Measurements from ENCODE around the gene CEMP1.

CEMP1 gene

GRCh38 chr16:2483939-2484897 is 47.0 kb downstream of the CEMP1 start:
- no peak for DNase-seq (ENCODE audit: low read depth)

DNA sequence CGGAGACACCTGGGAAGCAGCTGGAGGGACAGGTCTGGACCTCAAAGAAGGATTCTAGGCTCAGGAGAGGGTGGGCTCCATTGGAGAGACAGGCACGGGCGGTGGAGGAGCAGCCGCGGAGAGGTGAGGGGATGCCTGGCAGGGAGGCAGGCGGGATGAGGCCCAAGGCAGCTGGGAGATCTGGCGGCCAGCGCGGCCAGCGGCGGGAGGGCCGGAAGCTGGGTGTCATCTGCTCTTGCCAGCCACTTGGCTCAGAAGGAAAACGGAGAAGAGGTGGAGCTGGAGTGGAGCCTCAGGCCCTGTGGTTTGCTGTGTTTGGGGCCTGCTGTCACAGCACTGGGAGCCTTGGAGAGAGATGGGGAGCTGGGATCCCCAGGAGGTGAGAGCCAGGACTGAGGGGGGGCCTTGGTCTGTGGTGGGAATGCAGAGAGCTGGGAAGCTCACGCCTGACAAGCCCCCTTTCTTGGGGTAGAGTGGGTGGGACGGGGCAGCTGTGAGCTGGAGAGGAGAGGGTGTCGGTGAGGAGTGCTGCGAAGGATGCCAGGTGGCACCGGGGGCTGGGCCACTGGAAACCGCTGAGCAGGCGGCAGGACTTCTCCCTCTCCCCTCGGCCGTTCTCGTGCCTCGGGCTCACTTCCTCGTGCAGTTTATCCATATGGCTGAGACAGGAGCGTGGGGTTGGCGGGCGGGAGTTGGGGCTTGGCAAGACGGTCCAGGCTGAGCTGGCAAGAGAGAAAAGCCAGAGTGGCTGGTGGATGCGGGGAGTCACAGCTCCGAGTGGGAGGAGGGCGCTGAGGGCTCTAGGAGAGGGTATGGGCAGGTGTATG is 48.3 kb downstream of the CEMP1 start:
- peak; percentile 22 for DNase-seq (ENCODE audit: low read depth)

DNA sequence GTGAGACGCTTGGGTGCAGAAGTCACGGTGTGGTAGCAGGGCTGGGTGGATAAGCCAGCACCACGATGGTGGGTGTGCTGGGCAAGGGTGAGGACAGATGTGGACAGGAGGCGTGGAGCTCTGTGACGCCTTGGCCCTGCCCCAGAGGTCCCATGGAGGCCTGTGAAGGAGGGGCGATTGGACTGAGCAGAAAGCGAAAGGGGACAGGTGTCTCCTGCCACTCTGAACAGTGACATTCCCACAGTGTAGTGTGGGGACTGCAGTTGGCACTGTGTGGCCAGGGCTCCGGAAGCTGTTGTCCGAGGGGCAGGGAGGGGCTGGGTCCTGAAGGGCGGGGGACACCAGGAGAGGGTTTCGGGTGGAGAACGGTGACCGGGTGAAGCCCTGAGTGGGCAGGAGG is 49.0 kb downstream of the CEMP1 start:
- no peak for DNase-seq (ENCODE audit: low read depth)

GRCh38 chr16:2481676-2482075 is 49.5 kb downstream of the CEMP1 start:
- no peak for DNase-seq (ENCODE audit: low read depth)

DNA sequence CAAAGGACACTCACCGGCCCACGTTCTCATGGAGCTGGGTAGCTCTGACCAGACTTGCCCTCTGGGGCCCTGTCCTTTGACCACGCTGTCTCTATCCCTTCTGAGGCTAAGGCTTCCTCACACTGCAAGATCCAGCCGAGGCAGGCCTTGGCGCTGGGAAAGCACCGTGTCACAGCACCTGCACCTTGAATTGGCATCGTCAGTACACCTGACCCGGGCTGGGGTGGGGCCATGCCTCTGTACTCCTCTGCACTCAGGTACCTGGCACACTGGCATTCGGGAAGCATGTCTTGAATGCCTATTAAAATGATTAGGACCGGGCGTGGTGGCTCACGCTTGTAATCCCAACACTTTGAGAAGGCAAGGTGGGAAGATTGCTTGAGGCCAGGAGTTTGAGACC is 50.3 kb downstream of the CEMP1 start:
- DNase-seq (ENCODE audit: low read depth): no peak
